Osteoblast (primary cell): Measurements from ENCODE around the gene NPBWR2. TPM values are rescaled to one million over a fixed set of nuclear protein-coding genes. Genes with fewer than 3 reads are reported as not detected.
A peak's percentile ranks its signal among the peaks of the same experiment; 100 is the strongest.
"Not testable (repeated sequence)": the region's sequence is repeated elsewhere in the genome, so short reads cannot be mapped to it uniquely, and the experiment has no call there.

Source experiments
- DNase-seq: peaks from one replicate; pipeline ENCODE4 v3.0.0; 2011; ENCODE audit warnings: low spot score, mixed read lengths; ENCODE audit not compliant: insufficient read length; ENCODE audit errors: missing footprints
- H2AFZ ChIP-seq: 2 replicates; pipeline ENCODE4 v1.6.0; 2011; ENCODE audit warnings: mild to moderate bottlenecking, low read length
- H3K27ac ChIP-seq: 2 replicates; pipeline ENCODE4 v1.5.1; 2011; ENCODE audit warnings: mild to moderate bottlenecking, low read depth, low read length, moderate library complexity
- H3K27me3 ChIP-seq: 2 replicates; pipeline ENCODE4 v1.6.0; 2012; ENCODE audit warnings: mild to moderate bottlenecking, control low read depth, inconsistent platforms, low read length, moderate library complexity; ENCODE audit not compliant: insufficient read depth
- H3K36me3 ChIP-seq: 2 replicates; pipeline ENCODE4 v1.5.1; 2011; ENCODE audit warnings: mild to moderate bottlenecking, low read length, control low read depth, moderate library complexity; ENCODE audit not compliant: insufficient read depth
- H3K4me1 ChIP-seq: 2 replicates; pipeline ENCODE4 v1.5.1; 2011; ENCODE audit warnings: mild to moderate bottlenecking, low read length, control low read depth, moderate library complexity; ENCODE audit not compliant: insufficient read depth
- H3K4me2 ChIP-seq: 2 replicates; pipeline ENCODE4 v1.6.0; 2011; ENCODE audit warnings: mild to moderate bottlenecking, low read length; ENCODE audit not compliant: insufficient read depth
- H3K4me3 ChIP-seq: fragments of 200-600 bp; sonication (generic); 3 replicates; pipeline ENCODE4 v1.5.1; 2012; ENCODE audit warnings: mild to moderate bottlenecking, low read length, inconsistent platforms; ENCODE audit not compliant: insufficient read depth
- H3K79me2 ChIP-seq: 2 replicates; pipeline ENCODE4 v1.6.0; 2012; ENCODE audit warnings: mild to moderate bottlenecking, low read length, control low read depth, inconsistent platforms; ENCODE audit not compliant: insufficient read depth
- H3K9me3 ChIP-seq: 2 replicates; pipeline ENCODE4 v1.5.1; 2011; ENCODE audit warnings: low read depth, low read length, control low read depth
- H4K20me1 ChIP-seq: 2 replicates; pipeline ENCODE4 v1.6.0; 2012; ENCODE audit warnings: mild to moderate bottlenecking, low read length, control low read depth; ENCODE audit not compliant: insufficient read depth
- total RNA-seq: library from RNA; depleted of rRNA; stranded (reverse); fragments of >200 nt; gene quantifications from 2 replicates; pipeline ENCODE4 v1.2.3, GENCODE V29; 2012
- TF ChIP-seq, protein P1 (sequence below): IDR thresholded peaks from 2 replicates; pipeline ENCODE4 v1.5.1; 2011; ENCODE audit warnings: mild to moderate bottlenecking, low read depth, low read length, moderate library complexity; ENCODE audit errors: extremely low read depth

NPBWR2 gene
- total RNA-seq, 1 donor, result not detected

DNA sequence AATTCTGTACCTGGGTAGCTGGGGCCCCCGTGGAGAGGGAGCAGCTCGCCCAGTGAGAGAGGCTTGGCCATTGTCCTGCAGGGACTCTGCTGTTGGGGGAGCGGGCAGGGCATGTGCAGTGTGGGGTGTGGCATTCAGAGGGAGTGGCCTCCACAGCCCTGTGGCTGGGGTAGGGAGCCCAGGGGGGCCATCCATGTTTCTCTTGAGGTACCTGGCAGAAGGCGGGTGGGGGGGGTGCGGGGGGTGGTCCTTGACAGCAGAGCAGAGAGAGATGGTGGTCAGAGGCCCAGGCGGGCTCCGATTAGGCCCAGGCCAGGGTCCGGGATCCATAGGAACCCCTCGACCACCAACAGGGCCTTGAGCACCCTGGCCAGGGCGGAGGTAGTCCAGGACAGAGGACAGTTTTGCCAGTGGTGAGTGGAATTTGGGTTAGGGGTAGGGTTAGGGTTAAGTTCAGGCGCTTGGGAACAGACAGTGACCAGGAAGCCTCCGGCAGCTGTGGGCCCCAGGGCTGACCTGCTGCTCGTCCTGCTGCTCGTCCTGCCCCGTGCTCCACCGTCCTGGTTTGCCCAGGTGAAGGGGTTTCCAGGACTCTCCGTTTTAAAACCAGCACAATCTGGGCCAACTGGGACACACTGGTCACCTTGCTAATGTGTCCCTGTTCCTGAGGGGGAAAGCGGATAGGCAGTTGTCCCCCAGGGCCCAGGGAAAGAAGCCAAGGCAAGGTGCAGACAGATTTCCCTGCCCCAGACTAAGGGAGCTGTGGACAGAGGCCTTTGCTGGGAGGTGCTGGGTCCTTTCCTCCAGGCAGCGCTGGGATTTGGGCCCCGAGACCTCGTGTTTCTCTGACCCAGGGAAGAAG, 32.1 kb upstream of the NPBWR2 start:
- H4K20me1 ChIP-seq, result no peaks in the 10 kb centered on the region

DNA sequence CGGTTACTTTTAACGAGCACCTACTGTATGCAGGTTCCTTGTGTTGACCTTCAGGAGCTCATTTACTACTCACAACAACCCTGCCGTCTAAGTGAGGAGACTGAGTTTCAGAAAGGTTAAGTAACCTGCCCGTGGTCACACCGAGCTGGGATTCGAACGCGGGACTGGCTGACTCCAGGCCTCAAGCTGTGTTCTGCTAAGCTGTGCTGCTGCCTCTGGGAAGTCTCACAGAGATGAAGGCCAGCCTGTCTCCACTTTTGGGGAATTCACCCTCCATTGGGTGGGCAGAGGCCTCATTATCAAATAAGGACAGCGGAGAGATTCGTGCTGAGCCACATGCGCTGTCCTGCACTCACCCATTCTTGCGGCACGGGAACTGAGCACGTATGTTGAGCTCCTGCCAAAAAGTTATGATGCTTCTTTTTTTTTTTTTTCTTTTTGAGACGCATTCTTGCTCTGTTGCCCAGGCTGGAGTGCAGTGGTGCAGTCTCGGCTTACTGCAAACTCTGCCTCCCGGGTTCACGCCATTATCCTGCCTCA, 31.0 kb upstream of the NPBWR2 start:
- Histone ChIP-seq H4K20me1 (no peaks in the 10 kb centered on the region), H3K4me1 (no peaks in the 10 kb centered on the region), H3K4me3 (no peak overlapping the region), H3K27me3 (peaks cover 6% of the 10 kb centered on the region), H3K36me3 (no peaks in the 10 kb centered on the region), H3K79me2 (no peaks in the 10 kb centered on the region), H3K4me2 (no peak overlapping the region), H2AFZ (no peak overlapping the region), H3K9me3 (no peaks in the 10 kb centered on the region), H3K27ac (no peak overlapping the region)
- TF ChIP-seq, protein P1, sequence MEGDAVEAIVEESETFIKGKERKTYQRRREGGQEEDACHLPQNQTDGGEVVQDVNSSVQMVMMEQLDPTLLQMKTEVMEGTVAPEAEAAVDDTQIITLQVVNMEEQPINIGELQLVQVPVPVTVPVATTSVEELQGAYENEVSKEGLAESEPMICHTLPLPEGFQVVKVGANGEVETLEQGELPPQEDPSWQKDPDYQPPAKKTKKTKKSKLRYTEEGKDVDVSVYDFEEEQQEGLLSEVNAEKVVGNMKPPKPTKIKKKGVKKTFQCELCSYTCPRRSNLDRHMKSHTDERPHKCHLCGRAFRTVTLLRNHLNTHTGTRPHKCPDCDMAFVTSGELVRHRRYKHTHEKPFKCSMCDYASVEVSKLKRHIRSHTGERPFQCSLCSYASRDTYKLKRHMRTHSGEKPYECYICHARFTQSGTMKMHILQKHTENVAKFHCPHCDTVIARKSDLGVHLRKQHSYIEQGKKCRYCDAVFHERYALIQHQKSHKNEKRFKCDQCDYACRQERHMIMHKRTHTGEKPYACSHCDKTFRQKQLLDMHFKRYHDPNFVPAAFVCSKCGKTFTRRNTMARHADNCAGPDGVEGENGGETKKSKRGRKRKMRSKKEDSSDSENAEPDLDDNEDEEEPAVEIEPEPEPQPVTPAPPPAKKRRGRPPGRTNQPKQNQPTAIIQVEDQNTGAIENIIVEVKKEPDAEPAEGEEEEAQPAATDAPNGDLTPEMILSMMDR, result no peak
- DNase-seq, result no peak

More for the DNA sequence above, 32.1 kb upstream of the NPBWR2 start:
- no peak for DNase-seq
- H3K4me1 ChIP-seq, result no peaks in the 10 kb centered on the region
- no peaks in the 10 kb centered on the region for H3K9me3 ChIP-seq
- H3K79me2 ChIP-seq, result no peaks in the 10 kb centered on the region
- H3K36me3 ChIP-seq, result no peaks in the 10 kb centered on the region
- TF ChIP-seq, protein P1, result no peak
- no peak overlapping the region for H3K4me3 ChIP-seq
- H2AFZ ChIP-seq, result no peak overlapping the region
- no peak overlapping the region for H3K4me2 ChIP-seq
- H3K27me3 ChIP-seq, result peaks cover 6% of the 10 kb centered on the region
- H3K27ac ChIP-seq, result no peak overlapping the region

DNA sequence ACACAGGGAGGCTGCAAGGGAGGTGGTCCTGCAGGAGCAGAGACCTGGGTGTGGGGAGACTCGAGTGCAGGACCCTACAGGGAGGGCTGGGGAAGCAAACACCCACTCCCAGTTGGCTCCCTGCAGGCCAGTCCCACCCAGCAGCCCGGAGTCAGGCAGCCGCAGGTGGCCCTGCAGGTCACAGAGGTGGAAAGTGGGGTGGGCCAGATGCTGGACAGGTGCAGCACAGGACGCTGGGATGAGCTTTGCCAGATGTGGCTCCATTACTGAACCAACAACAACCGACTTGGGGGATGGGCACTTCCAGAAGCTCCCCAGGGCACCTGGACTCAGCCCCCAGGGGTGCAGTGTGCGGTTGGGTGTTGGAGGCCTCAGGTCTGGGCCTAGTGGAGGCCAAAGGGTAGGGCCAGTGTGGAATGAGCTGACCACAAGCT, 30.2 kb upstream of the NPBWR2 start:
- Histone ChIP-seq H3K9me3 (no peaks in the 10 kb centered on the region), H4K20me1 (no peaks in the 10 kb centered on the region), H2AFZ (no peak overlapping the region), H3K36me3 (no peaks in the 10 kb centered on the region), H3K79me2 (no peaks in the 10 kb centered on the region), H3K4me3 (no peak overlapping the region), H3K27ac (no peak overlapping the region), H3K4me2 (no peak overlapping the region), H3K27me3 (peaks cover under 1% of the 10 kb centered on the region), H3K4me1 (no peaks in the 10 kb centered on the region)
- DNase-seq, result peak; percentile 32
- TF ChIP-seq, protein P1, result no peak

DNA sequence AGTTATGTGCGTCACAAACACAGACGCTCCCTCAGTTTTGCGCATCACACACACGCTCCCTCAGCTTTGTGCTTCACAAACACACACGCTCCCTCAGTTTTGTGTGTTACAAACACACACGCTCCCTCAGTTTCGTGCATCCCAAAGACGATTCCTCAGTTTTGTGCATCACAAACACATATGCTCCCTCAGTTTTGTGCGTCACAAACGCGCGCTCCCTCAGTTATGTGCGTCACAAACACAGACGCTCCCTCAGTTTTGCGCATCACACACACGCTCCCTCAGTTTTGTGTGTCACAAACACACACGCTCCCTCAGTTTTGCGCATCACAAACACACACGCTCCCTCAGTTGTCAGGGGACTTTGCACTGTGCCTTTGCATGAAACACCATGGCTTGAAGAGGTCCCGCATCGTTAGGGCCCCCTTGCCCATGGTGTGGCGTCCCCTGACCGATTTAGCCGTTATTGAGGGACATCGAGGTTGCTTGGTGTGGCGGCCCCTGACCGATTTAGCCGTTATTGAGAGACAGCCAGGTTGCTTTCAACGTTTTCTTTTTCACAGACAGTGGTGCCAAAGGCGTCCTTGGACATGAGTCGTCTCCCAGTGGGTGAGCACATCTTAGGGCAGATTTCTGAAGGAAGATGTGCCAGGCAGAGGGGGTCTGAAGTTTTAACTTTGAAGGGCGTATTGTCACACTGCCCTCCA, 28.8 kb upstream of the NPBWR2 start:
- Histone ChIP-seq H3K9me3 (no peaks in the 10 kb centered on the region), H3K27me3 (no peaks in the 10 kb centered on the region), H3K79me2 (no peaks in the 10 kb centered on the region), H2AFZ (no peak overlapping the region), H3K4me1 (no peaks in the 10 kb centered on the region), H3K4me3 (no peak overlapping the region), H3K4me2 (no peak overlapping the region), H3K36me3 (no peaks in the 10 kb centered on the region), H3K27ac (no peak overlapping the region), H4K20me1 (no peaks in the 10 kb centered on the region)
- TF ChIP-seq, protein P1, result no peak
- DNase-seq, result peak; percentile 45

DNA sequence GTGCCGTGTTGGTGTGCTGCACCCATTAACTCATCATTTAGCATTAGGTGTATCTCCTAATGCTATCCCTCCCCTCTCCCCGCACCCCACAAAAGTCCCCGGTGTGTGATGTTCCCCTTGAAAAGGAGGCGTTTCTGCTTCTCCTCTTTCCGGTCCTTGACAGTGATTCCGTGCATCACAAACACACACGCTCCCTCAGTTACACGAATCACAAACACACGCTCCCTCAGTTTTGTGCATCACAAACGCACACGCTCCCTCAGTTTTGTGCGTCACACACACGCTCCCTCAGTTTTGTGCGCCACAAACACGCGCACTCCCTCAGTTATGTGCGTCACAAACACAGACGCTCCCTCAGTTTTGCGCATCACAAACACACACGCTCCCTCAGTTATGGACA, 27.4 kb upstream of the NPBWR2 start:
- H3K36me3 ChIP-seq, H3K79me2 ChIP-seq, H4K20me1 ChIP-seq, H2AFZ ChIP-seq, H3K4me2 ChIP-seq, H3K9me3 ChIP-seq, H3K27me3 ChIP-seq, H3K4me3 ChIP-seq, H3K27ac ChIP-seq, H3K4me1 ChIP-seq: not testable (repeated sequence)
- peak; percentile 73 for DNase-seq
